Ascending aorta (tissue), 2 donors: Measurements from ENCODE around the gene SYPL2. TPM values are rescaled to one million over a fixed set of nuclear protein-coding genes. Genes with fewer than 3 reads are reported as not detected.

Source experiments
- DNase-seq, 2 donors: peaks; one replicate each; pipeline ENCODE4 v3.0.0-alpha.2; 2019; ENCODE audit warnings: low spot score in 2 of 2
- H3K27ac ChIP-seq, 2 donors: fragments of 200-600 bp; sonication (generic); one replicate each; pipeline ENCODE4 v1.5.1; 2016 to 2017; ENCODE audit warnings: mild to moderate bottlenecking in 1 of 2
- H3K27me3 ChIP-seq: fragments of 200-600 bp; sonication (generic); one replicate; pipeline ENCODE4 v1.5.1; 2017
- H3K36me3 ChIP-seq, 2 donors: fragments of 200-600 bp; sonication (generic); one replicate each; pipeline ENCODE4 v1.5.1; 2016
- H3K4me1 ChIP-seq, 2 donors: fragments of 200-600 bp; sonication (generic); one replicate each; pipeline ENCODE4 v1.5.1; 2016 to 2017; ENCODE audit warnings: mild to moderate bottlenecking in 1 of 2
- H3K4me3 ChIP-seq, 2 donors: fragments of 200-600 bp; sonication (generic); one replicate each; pipeline ENCODE4 v1.5.1; 2016 to 2017; ENCODE audit warnings: mild to moderate bottlenecking in 1 of 2
- H3K9me3 ChIP-seq, 2 donors: fragments of 200-600 bp; sonication (generic); one replicate each; pipeline ENCODE4 v1.5.1; 2016
- intact Hi-C: fragments of 100-400 bp; cut with DNase I; formaldehyde crosslinking; loops from one replicate; pipeline ENCODE4 v1.15.1; 2023
- total RNA-seq: library from RNA; depleted of rRNA; stranded (reverse); fragments of >200 nt; gene quantifications from one replicate; pipeline ENCODE4 v1.1.0, GENCODE V29; 2016
- TF ChIP-seq, protein P1 (sequence below), 3 experiments: fragments of 200-600 bp in 2 of 3; fragments of 450-650 bp in 1 of 3; sonication (generic) in 2 of 3; IDR thresholded peaks; one replicate each; pipeline ENCODE4 v1.5.1; 2016 to 2019; ENCODE audit warnings: antibody characterized with exemption in 3 of 3, mild to moderate bottlenecking in 1 of 3, moderate library complexity in 1 of 3

Gene SYPL2
- total RNA-seq, 1 donor from 2014 or later = 8.1 TPM

DNA sequence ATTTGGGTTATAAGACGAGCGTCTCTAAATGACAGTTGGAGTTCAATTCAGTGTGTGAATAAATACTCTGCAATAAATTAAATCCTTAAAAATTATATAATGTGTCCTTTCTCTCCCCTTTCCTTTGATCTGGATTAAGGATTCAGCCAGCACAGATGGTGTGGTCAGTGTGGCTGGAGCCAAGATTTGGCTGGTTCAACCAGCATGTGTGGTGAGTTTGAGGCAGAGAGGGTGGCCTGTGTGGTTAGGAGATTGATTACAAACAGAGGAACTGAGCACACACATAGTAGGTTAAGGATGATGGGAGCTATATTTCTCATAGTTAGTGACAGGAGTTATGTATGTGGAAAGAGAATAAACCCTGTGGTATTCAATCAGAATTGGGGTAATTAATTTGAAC, 57.4 kb downstream of the SYPL2 start:
- TF ChIP-seq, protein P1, sequence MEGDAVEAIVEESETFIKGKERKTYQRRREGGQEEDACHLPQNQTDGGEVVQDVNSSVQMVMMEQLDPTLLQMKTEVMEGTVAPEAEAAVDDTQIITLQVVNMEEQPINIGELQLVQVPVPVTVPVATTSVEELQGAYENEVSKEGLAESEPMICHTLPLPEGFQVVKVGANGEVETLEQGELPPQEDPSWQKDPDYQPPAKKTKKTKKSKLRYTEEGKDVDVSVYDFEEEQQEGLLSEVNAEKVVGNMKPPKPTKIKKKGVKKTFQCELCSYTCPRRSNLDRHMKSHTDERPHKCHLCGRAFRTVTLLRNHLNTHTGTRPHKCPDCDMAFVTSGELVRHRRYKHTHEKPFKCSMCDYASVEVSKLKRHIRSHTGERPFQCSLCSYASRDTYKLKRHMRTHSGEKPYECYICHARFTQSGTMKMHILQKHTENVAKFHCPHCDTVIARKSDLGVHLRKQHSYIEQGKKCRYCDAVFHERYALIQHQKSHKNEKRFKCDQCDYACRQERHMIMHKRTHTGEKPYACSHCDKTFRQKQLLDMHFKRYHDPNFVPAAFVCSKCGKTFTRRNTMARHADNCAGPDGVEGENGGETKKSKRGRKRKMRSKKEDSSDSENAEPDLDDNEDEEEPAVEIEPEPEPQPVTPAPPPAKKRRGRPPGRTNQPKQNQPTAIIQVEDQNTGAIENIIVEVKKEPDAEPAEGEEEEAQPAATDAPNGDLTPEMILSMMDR (IDR thresholded peaks at IDR 0.05) = no peak

DNA sequence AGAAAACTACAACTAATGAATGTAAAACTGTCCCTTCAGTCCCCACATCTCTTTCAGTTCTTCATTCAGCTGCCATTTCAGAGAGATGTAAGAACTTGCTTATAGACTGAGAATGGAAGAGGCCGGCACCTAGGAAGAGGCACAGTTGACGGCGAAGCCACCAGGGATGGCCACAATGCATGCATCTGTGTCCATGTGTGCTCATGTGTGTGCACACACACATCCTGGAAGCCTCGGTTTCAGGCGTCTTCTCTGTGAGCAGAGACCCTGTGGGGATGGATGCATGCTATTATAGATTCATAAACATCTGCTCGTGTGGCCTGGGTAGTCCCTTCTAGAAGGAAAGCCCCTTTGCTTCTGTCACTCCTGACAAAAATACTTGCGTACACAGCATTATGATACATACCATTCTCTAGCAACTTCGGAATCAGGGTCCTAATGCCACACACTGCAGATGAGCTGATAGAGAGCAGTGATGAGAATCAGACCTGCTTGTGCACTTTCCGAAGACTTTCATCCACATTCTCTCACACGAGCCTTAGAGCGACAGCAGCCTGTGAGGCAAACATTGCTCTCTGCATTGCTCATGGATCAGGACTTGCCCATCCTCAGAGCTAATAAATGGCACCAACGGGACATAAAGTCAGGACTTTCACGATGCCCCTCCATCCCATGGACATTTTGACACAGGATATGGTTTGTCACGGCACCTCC, 60.9 kb downstream of the SYPL2 start:
- no peaks in the 10 kb centered on the region for H3K27me3 ChIP-seq
- TF ChIP-seq, protein P1 (IDR thresholded peaks at IDR 0.05) = no peak
- no peaks in the 10 kb centered on the region for H3K4me1 ChIP-seq
- no peak overlapping the region for H3K27ac ChIP-seq
- H3K9me3 ChIP-seq = no peaks in the 10 kb centered on the region
- intact Hi-C loops = no loop called here
- no peak overlapping the region for H3K4me3 ChIP-seq
- no peak for DNase-seq
- no peaks in the 10 kb centered on the region for H3K36me3 ChIP-seq

More for the DNA sequence above, 57.4 kb downstream of the SYPL2 start:
- Histone ChIP-seq H3K4me1 (no peaks in the 10 kb centered on the region), H3K27me3 (no peaks in the 10 kb centered on the region), H3K4me3 (no peak overlapping the region), H3K9me3 (no peaks in the 10 kb centered on the region), H3K27ac (no peak overlapping the region), H3K36me3 (no peaks in the 10 kb centered on the region)
- intact Hi-C loops = no loop called here
- no peak for DNase-seq

DNA sequence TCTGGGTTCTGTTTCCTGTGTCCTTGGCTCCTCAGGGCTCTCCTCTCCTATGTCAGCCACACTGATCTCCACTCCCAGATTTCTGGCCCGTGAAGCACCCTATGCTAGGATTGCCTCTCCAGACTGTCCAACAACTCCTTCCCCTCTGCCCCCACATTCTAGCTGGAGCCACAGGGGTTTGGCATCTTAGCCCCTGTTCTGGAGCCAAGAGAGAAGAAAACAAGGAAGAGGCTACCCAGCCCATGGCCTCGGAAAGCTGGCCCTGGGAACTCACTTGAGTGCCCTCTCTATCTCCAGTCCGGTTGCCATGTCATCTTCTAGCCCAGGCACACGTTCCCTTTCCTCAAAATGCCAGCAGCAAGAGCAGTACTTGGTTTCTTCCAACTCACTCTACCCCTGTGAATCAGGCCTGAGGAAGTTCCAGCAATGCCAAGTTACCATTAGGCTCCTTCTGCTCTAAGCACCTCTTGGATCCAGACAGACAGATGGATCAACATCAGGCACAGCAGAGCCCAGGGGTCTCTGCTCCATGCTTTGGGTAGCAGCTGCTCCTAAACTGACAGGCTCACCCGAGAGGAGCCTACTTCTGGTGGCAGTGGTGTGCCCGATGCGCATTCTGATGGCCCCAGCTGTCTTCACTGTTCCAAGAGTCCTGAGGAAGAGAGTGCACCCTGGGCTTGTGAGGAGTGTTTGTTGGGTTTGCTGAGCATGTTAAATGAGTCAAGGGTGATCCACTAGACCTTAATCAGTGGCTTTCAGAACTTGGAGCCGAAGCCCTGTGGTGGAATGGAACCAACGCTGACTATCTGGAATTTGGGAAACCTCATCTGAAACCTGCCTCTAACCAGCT, 61.7 kb downstream of the SYPL2 start:
- Histone ChIP-seq H3K27me3 (no peaks in the 10 kb centered on the region), H3K4me3 (no peak overlapping the region), H3K9me3 (no peaks in the 10 kb centered on the region), H3K36me3 (no peaks in the 10 kb centered on the region), H3K4me1 (peaks cover 0 to 4% of the 10 kb centered on the region in 2 donors), H3K27ac (no peak overlapping the region)
- intact Hi-C loops = no loop called here
- no peak for DNase-seq
- TF ChIP-seq, protein P1 (IDR thresholded peaks at IDR 0.05) = no peak

DNA sequence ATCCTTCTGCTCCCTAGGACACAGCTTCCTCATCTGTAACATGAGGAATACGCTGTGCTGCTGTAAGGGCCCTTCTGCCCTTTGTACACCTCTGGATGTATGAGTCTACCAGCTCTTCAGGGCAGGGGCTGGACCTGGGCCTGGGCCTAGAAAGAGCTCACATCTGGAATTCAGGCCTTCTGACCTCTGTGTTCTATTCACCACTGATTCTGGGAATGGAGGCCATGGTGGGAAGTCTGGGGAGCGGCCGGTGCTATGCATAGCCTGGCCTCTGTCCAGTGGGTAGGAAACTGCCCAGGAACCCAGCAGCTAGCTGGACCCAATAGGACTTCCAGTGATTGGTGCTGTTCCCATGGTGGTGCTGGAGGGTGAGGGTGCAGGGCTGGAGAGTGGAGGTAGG, 62.4 kb downstream of the SYPL2 start:
- H3K4me1 ChIP-seq = peaks cover 0 to 4% of the 10 kb centered on the region in 2 donors
- no peak overlapping the region for H3K27ac ChIP-seq
- DNase-seq = no peak
- H3K4me3 ChIP-seq = no peak overlapping the region
- intact Hi-C loops = no loop called here
- no peaks in the 10 kb centered on the region for H3K36me3 ChIP-seq
- TF ChIP-seq, protein P1 (IDR thresholded peaks at IDR 0.05) = no peak
- H3K27me3 ChIP-seq = no peaks in the 10 kb centered on the region
- H3K9me3 ChIP-seq = no peaks in the 10 kb centered on the region

GRCh38 chr1:109529881-109530456, 63.6 kb downstream of the SYPL2 start:
- Histone ChIP-seq H3K27me3 (no peaks in the 10 kb centered on the region), H3K9me3 (no peaks in the 10 kb centered on the region), H3K4me3 (no peak overlapping the region), H3K36me3 (no peaks in the 10 kb centered on the region), H3K27ac (no peak overlapping the region), H3K4me1 (peaks cover 0 to 4% of the 10 kb centered on the region in 2 donors)
- intact Hi-C loops = loop anchor here (5.0 kb wide), 1 partner anchor 253 kb away; no protein-coding TSS in a partner anchor
- no peak for DNase-seq
- TF ChIP-seq, protein P1 (IDR thresholded peaks at IDR 0.05) = no peak
